Astrocyte (in vitro differentiated cells and primary cell): Measurements from ENCODE around the gene PATE4. TPM values are rescaled to one million over a fixed set of nuclear protein-coding genes. Genes with fewer than 3 reads are reported as not detected.

ENCODE experiments used
- DNase-seq: peaks from one replicate; pipeline ENCODE4 v3.0.0-alpha.2; 2010; ENCODE audit warnings: low read depth
- FAIRE-seq: peaks from 2 replicates; lab custom pipeline; 2011; peaks lifted over from hg19 to GRCh38; lab: Jason Lieb, UNC
- H2AFZ ChIP-seq: 2 replicates; pipeline ENCODE4 v1.6.0; 2012; ENCODE audit warnings: low read depth, low read length, inconsistent platforms
- H3K27ac ChIP-seq: 2 replicates; pipeline ENCODE4 v1.5.1; 2011; ENCODE audit warnings: low read depth, low read length, inconsistent platforms
- H3K27me3 ChIP-seq: 2 replicates; pipeline ENCODE4 v1.6.0; 2011; ENCODE audit warnings: low read length, inconsistent platforms; ENCODE audit not compliant: insufficient read depth
- H3K36me3 ChIP-seq: 2 replicates; pipeline ENCODE4 v1.5.1; 2011; ENCODE audit warnings: low read length, inconsistent platforms; ENCODE audit not compliant: insufficient read depth
- H3K4me1 ChIP-seq: 2 replicates; pipeline ENCODE4 v1.5.1; 2011; ENCODE audit warnings: low read length, inconsistent platforms; ENCODE audit not compliant: insufficient read depth
- H3K4me2 ChIP-seq: 2 replicates; pipeline ENCODE4 v1.6.0; 2012; ENCODE audit warnings: low read length, inconsistent platforms
- H3K4me3 ChIP-seq: 2 replicates; pipeline ENCODE4 v1.5.1; 2011; ENCODE audit warnings: low read depth, mild to moderate bottlenecking, low read length, inconsistent platforms; ENCODE audit not compliant: insufficient read depth
- H3K79me2 ChIP-seq: 2 replicates; pipeline ENCODE4 v1.6.0; 2012; ENCODE audit warnings: mild to moderate bottlenecking, low read length, inconsistent platforms; ENCODE audit not compliant: insufficient read depth
- H3K9ac ChIP-seq: 2 replicates; pipeline ENCODE4 v1.6.0; 2012; ENCODE audit warnings: mild to moderate bottlenecking, low read length, inconsistent platforms
- H3K9me3 ChIP-seq: 2 replicates; pipeline ENCODE4 v1.5.1; 2012; ENCODE audit warnings: low read depth, mild to moderate bottlenecking, low read length, inconsistent platforms; ENCODE audit not compliant: insufficient read depth
- H4K20me1 ChIP-seq: 2 replicates; pipeline ENCODE4 v1.6.0; 2012; ENCODE audit warnings: low read length, inconsistent platforms; ENCODE audit not compliant: insufficient read depth
- H3K27ac Mint-ChIP-seq: one replicate; pipeline ENCODE4 v1.8.0; 2021; ENCODE audit warnings: mild to moderate bottlenecking, mixed read lengths; ENCODE audit not compliant: unreplicated experiment
- H3K27me3 Mint-ChIP-seq: one replicate; pipeline ENCODE4 v1.8.0; 2021; ENCODE audit warnings: low read depth, mixed read lengths; ENCODE audit not compliant: unreplicated experiment
- H3K36me3 Mint-ChIP-seq: one replicate; pipeline ENCODE4 v1.8.0; 2021; ENCODE audit warnings: low read depth, mixed read lengths; ENCODE audit not compliant: unreplicated experiment
- H3K4me1 Mint-ChIP-seq: one replicate; pipeline ENCODE4 v1.8.0; 2021; ENCODE audit warnings: low read depth, mixed read lengths; ENCODE audit not compliant: unreplicated experiment
- H3K4me3 Mint-ChIP-seq: one replicate; pipeline ENCODE4 v1.8.0; 2021; ENCODE audit warnings: mild to moderate bottlenecking, moderate library complexity, mixed read lengths; ENCODE audit not compliant: unreplicated experiment
- H3K9me3 Mint-ChIP-seq: one replicate; pipeline ENCODE4 v1.8.0; 2021; ENCODE audit warnings: mild to moderate bottlenecking, mixed read lengths; ENCODE audit not compliant: unreplicated experiment
- EZH2 ChIP-seq: IDR thresholded peaks from 2 replicates; pipeline ENCODE4 v1.6.1; 2012; ENCODE audit warnings: mild to moderate bottlenecking, low read length, inconsistent platforms; ENCODE audit not compliant: insufficient read depth
- total RNA-seq: library from RNA; stranded (reverse); gene quantifications from 2 replicates; pipeline ENCODE4 v1.2.1, GENCODE V29; 2021
- TF ChIP-seq, protein P1 (sequence below): IDR thresholded peaks from 2 replicates; pipeline ENCODE4 v1.5.1; 2011; ENCODE audit warnings: low read depth, mild to moderate bottlenecking, inconsistent platforms, low read length, moderate library complexity; ENCODE audit not compliant: insufficient read depth

The PATE4 gene
- total RNA-seq, 1 donor from 2014 or later, result not detected

DNA sequence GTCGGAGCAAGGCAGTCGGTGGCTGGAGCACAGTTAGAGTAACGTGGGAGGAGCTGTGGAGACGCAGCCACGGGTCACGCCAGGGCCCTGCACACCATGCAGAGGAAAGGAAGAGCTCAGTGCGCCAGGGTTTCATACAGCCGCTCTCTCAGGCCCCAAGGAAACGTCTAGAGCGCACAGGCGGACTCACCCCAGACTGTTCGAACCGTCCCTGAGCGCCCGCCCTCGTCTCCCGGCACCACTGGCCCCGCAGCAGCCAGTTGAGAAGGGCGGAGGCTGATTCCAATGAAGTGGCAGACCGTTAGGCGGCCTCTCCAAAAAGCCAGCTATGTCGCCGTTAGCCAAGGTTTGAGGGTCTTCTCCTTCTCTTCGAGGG, 53.9 kb downstream of the PATE4 start:
- FAIRE-seq, result no peak
- H3K4me2 ChIP-seq, result peak overlapping the region; percentile 90
- Mint-ChIP-seq H3K36me3 (no peaks in the 10 kb centered on the region), H3K4me3 (peak overlapping the region; percentile 84), H3K9me3 (peaks cover 7% of the 10 kb centered on the region), H3K27me3 (peaks cover 3% of the 10 kb centered on the region), H3K27ac (no peak overlapping the region), H3K4me1 (peaks cover 3% of the 10 kb centered on the region)
- peak overlapping the region; percentile 35 for H3K4me3 ChIP-seq
- no peaks in the 10 kb centered on the region for H3K27me3 ChIP-seq
- no peak overlapping the region for H3K27ac ChIP-seq
- H4K20me1 ChIP-seq, result peaks cover 9% of the 10 kb centered on the region
- peak overlapping the region; percentile 99 for H2AFZ ChIP-seq
- no peak for TF ChIP-seq EZH2
- TF ChIP-seq, protein P1, sequence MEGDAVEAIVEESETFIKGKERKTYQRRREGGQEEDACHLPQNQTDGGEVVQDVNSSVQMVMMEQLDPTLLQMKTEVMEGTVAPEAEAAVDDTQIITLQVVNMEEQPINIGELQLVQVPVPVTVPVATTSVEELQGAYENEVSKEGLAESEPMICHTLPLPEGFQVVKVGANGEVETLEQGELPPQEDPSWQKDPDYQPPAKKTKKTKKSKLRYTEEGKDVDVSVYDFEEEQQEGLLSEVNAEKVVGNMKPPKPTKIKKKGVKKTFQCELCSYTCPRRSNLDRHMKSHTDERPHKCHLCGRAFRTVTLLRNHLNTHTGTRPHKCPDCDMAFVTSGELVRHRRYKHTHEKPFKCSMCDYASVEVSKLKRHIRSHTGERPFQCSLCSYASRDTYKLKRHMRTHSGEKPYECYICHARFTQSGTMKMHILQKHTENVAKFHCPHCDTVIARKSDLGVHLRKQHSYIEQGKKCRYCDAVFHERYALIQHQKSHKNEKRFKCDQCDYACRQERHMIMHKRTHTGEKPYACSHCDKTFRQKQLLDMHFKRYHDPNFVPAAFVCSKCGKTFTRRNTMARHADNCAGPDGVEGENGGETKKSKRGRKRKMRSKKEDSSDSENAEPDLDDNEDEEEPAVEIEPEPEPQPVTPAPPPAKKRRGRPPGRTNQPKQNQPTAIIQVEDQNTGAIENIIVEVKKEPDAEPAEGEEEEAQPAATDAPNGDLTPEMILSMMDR, result no peak
- DNase-seq, result no peak
- peak overlapping the region; percentile 6 for H3K9ac ChIP-seq
- peaks cover 9% of the 10 kb centered on the region for H3K4me1 ChIP-seq
- H3K36me3 ChIP-seq, result no peaks in the 10 kb centered on the region
- H3K79me2 ChIP-seq, result peaks cover 26% of the 10 kb centered on the region
- no peaks in the 10 kb centered on the region for H3K9me3 ChIP-seq

DNA sequence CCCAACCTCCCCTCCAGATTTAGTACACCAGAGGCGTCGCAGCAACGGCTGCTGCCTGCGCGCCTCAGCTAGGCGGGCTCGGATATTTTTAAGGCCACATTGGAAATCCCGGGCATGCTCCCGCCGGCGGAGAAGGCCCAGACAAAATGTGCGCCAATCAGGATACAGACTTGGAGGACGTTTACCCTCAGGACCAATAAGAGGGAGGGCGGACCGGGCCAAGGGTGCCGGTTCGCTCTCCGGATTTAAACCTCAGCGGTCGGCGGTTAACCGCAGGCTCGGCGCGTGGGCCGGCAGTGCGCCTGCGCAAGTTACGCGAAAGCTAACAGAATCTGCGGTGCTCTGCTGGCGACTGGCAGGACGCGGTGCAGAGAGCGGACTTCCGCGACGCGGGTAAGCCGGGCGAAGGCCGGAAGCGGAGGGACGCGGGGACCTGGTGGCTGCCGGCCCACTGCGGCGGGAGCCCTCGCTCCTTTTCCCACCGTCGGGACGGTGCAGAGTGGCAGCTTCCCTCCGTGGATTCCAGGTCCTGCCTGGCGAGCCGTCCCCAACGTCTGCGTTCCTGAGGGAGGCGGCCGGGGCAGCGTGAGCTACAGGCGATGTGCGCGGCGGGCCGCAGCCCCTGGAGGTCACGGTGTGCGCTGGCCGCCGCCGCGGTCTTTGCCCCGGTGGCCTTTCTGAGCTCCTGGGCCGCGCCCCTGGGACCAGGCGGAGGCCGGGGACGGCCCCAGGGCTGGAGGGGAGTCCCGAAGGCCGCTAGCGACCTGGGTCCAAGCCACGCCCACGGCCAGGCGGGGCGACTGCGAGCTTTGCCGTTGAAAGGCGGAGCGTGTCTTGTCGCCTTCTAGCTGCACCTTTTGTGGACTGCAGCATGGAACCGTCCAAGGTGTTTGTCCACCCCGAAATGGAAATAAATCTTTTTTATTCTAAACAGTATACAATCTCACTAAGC, 54.5 kb downstream of the PATE4 start, which contains the start of gene HYLS1:
Gene HYLS1, plus strand, starts transcription at position 296 of the 952 bp plus-strand sequence. CDS start 11,701 bp downstream, outside the sequence.
- no peaks in the 10 kb centered on the region for H3K36me3 Mint-ChIP-seq
- H3K4me2 ChIP-seq, result peak within 1 kb of the TSS; percentile 90
- H3K4me3 Mint-ChIP-seq, result peak within 1 kb of the TSS; percentile 84
- H3K9me3 ChIP-seq, result no peaks in the 10 kb centered on the region
- no peaks in the 10 kb centered on the region for H3K27me3 ChIP-seq
- H3K4me3 ChIP-seq, result peak within 1 kb of the TSS; percentile 78
- DNase-seq (peak; percentile 95), FAIRE-seq (peak; percentile 70)
- peaks cover 7% of the 10 kb centered on the region for H3K9me3 Mint-ChIP-seq
- TF ChIP-seq, protein P1, result no peak
- no peak for TF ChIP-seq EZH2
- H3K4me1 Mint-ChIP-seq, result peaks cover 3% of the 10 kb centered on the region
- H3K27ac Mint-ChIP-seq, result no peak within 1 kb of the TSS
- peaks cover 10% of the 10 kb centered on the region for H3K4me1 ChIP-seq
- H4K20me1 ChIP-seq, result peaks cover 9% of the 10 kb centered on the region
- H3K79me2 ChIP-seq, result peaks cover 26% of the 10 kb centered on the region
- peak within 1 kb of the TSS; percentile 99 for H2AFZ ChIP-seq
- peak within 1 kb of the TSS; percentile 85 for H3K9ac ChIP-seq
- H3K36me3 ChIP-seq, result no peaks in the 10 kb centered on the region
- H3K27me3 Mint-ChIP-seq, result no peaks in the 10 kb centered on the region
- H3K27ac ChIP-seq, result peak within 1 kb of the TSS; percentile 68

Other genes with a start within 250 kb of the PATE4 start
- 232 and 258 TPM in 2 replicates for gene STT3A, start 240.5 kb upstream of the PATE4 start, total RNA-seq
- 23.0 and 30.3 TPM in 2 replicates for gene CHEK1, start 208.2 kb upstream of the PATE4 start, total RNA-seq
- not detected in 2 replicates for gene ACRV1, start 152.5 kb upstream of the PATE4 start, total RNA-seq
- gene PATE1, start 87.0 kb upstream of the PATE4 start, total RNA-seq, result not detected in 2 replicates
- gene PATE2, start 54.5 kb upstream of the PATE4 start, total RNA-seq, result 0.16 TPM in 1 of 2 replicates, not detected in the other
- gene PATE3, start 45.2 kb upstream of the PATE4 start, total RNA-seq, result not detected in 2 replicates
- gene HYLS1, start 54.4 kb downstream of the PATE4 start, total RNA-seq, result 3.2 TPM in 2 replicates
- 14.3 and 16.9 TPM in 2 replicates for gene PUS3, start 69.9 kb downstream of the PATE4 start, total RNA-seq
- gene DDX25, start 71.2 kb downstream of the PATE4 start, total RNA-seq, result 0.70 and 1.1 TPM in 2 replicates
- gene VSIG10L2, start 112.7 kb downstream of the PATE4 start, total RNA-seq, result not detected in 2 replicates
- 15.5 and 17.0 TPM in 2 replicates for gene CDON, start 229.6 kb downstream of the PATE4 start, total RNA-seq